Loucy (cell line): ENCODE measurements around the gene NELFCD.

Experiments used
- EZH2phosphoT487 ChIP-seq: fragments of 200-600 bp; IDR thresholded peaks from 2 replicates; pipeline ENCODE4 v1.6.1; 2018; ENCODE audit warnings: antibody characterized with exemption, mild to moderate bottlenecking, moderate library complexity, borderline replicate concordance
- TF ChIP-seq, protein P1 (sequence below): fragments of 200-600 bp; sonication (generic); conservative IDR thresholded peaks from 2 replicates; pipeline ENCODE4 v1.5.1; 2014; ENCODE audit warnings: mild to moderate bottlenecking, antibody characterized with exemption, low read length

DNA sequence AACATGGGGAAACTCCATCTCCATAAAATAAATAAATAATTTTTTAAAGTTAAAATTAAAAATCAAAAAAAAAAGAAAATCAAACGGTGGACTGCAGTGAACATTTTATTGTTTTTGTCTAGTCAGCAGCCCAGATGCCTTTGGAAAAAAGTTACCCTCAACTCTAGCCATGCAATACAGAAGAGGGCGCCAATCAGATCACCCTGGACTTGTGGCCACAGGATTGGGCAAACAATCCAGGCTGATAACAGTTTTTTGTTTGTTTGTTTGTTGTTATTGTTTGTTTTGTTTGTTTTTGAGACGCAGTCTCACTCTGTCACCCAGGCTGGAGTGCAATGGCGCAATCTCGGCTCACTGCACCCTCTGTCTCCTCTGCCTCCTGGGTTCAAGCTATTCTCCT is 30.5 kb upstream of the NELFCD start:
- TF ChIP-seq, protein P1, sequence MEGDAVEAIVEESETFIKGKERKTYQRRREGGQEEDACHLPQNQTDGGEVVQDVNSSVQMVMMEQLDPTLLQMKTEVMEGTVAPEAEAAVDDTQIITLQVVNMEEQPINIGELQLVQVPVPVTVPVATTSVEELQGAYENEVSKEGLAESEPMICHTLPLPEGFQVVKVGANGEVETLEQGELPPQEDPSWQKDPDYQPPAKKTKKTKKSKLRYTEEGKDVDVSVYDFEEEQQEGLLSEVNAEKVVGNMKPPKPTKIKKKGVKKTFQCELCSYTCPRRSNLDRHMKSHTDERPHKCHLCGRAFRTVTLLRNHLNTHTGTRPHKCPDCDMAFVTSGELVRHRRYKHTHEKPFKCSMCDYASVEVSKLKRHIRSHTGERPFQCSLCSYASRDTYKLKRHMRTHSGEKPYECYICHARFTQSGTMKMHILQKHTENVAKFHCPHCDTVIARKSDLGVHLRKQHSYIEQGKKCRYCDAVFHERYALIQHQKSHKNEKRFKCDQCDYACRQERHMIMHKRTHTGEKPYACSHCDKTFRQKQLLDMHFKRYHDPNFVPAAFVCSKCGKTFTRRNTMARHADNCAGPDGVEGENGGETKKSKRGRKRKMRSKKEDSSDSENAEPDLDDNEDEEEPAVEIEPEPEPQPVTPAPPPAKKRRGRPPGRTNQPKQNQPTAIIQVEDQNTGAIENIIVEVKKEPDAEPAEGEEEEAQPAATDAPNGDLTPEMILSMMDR: peak; percentile 47
- TF ChIP-seq EZH2phosphoT487: no peak
